ENCODE data around the gene ZNF485.

ZNF485 gene

DNA sequence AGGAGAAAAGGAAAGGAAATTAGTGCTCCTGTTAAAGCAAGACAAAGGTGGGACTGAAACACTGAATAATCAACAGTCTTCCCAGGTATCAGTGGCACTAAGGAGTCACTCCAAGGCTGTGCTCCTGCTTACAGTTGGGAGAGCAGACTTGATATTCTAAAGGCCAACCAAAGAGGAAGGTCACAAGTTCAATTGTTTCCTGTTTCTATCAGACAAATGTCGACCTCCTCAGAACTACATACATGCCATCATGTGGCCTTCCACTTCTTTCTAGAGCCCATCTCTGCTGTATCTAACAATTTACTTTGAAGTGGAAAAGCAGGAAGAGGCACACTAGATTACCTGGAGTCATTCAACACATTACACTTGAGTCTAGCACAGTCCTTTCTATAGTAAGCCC lies 35.3 kb upstream of the ZNF485 start:
- Histone ChIP-seq H3K27me3 (ENCODE audit: insufficient read depth, poor library complexity, severe bottlenecking) (no peaks in the 10 kb centered on the region), H3K27ac (replicated peaks) (no peak overlapping the region), H3K4me3 (replicated peaks; ENCODE audit: insufficient read depth, low read length) (no peak overlapping the region)
- DNase-seq (ENCODE audit: low read depth in 1 of 2, low spot score in 1 of 2): peak in 1 of 2 experiments; percentile 3
- TF ChIP-seq SPI1 (IDR thresholded peaks at IDR 0.05; ENCODE audit: borderline replicate concordance, low read depth): no peak
- TF ChIP-seq, protein P1, sequence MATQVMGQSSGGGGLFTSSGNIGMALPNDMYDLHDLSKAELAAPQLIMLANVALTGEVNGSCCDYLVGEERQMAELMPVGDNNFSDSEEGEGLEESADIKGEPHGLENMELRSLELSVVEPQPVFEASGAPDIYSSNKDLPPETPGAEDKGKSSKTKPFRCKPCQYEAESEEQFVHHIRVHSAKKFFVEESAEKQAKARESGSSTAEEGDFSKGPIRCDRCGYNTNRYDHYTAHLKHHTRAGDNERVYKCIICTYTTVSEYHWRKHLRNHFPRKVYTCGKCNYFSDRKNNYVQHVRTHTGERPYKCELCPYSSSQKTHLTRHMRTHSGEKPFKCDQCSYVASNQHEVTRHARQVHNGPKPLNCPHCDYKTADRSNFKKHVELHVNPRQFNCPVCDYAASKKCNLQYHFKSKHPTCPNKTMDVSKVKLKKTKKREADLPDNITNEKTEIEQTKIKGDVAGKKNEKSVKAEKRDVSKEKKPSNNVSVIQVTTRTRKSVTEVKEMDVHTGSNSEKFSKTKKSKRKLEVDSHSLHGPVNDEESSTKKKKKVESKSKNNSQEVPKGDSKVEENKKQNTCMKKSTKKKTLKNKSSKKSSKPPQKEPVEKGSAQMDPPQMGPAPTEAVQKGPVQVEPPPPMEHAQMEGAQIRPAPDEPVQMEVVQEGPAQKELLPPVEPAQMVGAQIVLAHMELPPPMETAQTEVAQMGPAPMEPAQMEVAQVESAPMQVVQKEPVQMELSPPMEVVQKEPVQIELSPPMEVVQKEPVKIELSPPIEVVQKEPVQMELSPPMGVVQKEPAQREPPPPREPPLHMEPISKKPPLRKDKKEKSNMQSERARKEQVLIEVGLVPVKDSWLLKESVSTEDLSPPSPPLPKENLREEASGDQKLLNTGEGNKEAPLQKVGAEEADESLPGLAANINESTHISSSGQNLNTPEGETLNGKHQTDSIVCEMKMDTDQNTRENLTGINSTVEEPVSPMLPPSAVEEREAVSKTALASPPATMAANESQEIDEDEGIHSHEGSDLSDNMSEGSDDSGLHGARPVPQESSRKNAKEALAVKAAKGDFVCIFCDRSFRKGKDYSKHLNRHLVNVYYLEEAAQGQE (IDR thresholded peaks at IDR 0.05; ENCODE audit: insufficient replicate concordance, low read depth): no peak
- TF ChIP-seq, protein P2, sequence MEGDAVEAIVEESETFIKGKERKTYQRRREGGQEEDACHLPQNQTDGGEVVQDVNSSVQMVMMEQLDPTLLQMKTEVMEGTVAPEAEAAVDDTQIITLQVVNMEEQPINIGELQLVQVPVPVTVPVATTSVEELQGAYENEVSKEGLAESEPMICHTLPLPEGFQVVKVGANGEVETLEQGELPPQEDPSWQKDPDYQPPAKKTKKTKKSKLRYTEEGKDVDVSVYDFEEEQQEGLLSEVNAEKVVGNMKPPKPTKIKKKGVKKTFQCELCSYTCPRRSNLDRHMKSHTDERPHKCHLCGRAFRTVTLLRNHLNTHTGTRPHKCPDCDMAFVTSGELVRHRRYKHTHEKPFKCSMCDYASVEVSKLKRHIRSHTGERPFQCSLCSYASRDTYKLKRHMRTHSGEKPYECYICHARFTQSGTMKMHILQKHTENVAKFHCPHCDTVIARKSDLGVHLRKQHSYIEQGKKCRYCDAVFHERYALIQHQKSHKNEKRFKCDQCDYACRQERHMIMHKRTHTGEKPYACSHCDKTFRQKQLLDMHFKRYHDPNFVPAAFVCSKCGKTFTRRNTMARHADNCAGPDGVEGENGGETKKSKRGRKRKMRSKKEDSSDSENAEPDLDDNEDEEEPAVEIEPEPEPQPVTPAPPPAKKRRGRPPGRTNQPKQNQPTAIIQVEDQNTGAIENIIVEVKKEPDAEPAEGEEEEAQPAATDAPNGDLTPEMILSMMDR (IDR thresholded peaks at IDR 0.05; ENCODE audit: insufficient read depth, low read length): no peak

DNA sequence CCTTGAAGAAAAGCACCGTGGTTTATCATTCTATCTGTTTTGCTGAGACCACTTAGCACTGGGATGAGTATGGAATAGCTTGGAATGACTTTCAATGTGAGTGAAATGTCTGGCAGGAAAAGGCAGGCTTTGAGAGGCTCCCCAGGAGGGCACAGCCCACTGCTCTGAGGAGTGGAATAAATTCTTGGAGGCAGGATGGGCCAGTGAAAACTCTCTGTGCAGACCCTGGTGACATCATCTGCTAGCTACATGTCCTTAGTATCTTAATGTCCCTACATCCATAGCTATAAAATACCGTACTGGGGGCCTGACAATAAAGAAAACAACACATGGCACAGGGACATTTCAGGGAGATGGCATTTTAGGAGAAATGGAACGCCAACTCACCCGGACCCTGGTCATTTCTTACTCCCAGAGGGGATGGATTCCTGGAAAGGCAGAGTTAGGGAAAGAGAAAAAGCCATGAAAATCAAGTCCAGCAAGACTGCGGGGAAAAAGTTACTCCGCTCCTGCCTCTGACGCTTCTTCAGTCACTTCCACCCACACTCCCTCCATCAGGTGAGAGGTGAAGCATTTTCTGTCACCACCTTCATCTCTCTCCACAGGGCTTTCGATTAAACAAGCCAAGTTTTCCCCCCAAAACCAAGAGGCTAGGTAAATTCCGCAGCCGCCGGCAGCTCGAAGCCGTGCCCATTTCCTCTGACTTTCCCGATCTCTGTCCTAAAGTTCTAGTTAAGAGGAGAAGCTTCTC lies 32.8 kb upstream of the ZNF485 start:
- no peak overlapping the region for H3K27ac ChIP-seq (replicated peaks)
- no peak for TF ChIP-seq GABPA (IDR thresholded peaks at IDR 0.05; ENCODE audit: low read depth)
- TF ChIP-seq, protein P2 (IDR thresholded peaks at IDR 0.05; ENCODE audit: insufficient read depth, low read length): no peak
- TF ChIP-seq, protein P1 (IDR thresholded peaks at IDR 0.05; ENCODE audit: insufficient replicate concordance, low read depth): no peak
- no peak for TF ChIP-seq SPI1 (IDR thresholded peaks at IDR 0.05; ENCODE audit: borderline replicate concordance, low read depth)
- no peak for TF ChIP-seq POLR2AphosphoS5 (IDR thresholded peaks at IDR 0.05; ENCODE audit: low read depth)
- DNase-seq (ENCODE audit: low read depth in 1 of 2, low spot score in 1 of 2): no peak
- no peaks in the 10 kb centered on the region for H3K27me3 ChIP-seq (ENCODE audit: insufficient read depth, poor library complexity, severe bottlenecking)
- no peak overlapping the region for H3K4me3 ChIP-seq (replicated peaks; ENCODE audit: insufficient read depth, low read length)

DNA sequence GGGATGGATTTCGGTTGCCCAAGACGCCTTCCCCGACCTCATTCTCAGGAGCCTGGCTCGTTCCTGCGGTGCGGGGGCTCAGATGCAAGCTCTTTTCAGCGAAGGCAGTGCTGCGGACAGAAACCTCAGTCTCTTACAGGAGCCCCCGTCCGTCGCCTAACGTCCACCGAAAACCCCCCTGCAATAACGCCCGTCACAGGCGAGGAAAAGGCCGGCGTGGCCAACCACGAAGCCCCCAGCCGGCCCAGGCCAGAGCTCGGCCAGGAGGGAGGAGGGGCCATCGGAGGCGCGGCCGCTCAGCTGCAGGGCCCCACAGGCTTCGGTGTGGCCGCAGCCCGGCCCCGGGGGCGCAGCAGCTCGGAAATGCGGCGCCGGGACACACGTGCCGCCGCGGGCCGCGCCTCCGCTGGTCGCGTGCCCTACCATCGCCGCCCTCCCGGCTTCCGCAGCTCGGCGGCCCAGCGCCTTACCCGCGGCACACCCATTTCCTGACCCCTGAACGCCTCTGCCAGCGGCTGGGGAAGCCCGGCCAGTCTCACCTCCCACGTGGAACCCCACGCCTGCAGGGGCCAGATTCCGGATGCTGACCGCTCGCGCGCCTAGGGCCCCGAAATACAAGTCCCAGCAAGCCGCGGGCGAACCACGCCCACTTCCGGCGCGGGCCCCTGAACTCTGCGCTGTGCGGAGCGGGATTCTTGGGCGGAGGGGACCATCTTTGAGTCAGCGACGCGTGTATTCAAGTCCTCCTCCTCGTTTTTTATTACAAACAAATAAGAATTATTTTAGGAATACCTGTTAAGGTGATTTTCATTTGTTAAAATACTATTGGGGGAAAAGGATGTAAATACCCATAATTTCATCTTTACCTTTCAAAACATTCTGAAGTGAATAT lies 32.0 kb upstream of the ZNF485 start, which contains the start of gene ZNF239:
TSS of gene ZNF239 (minus strand) at position 616 of the 892 bp plus-strand sequence. CDS start 16,537 bp downstream, outside the sequence.
- H3K27ac ChIP-seq (replicated peaks): no peak within 1 kb of the TSS
- no peaks in the 10 kb centered on the region for H3K27me3 ChIP-seq (ENCODE audit: insufficient read depth, poor library complexity, severe bottlenecking)
- DNase-seq (ENCODE audit: low read depth in 1 of 2, low spot score in 1 of 2): no peak
- no peak within 1 kb of the TSS for H3K4me3 ChIP-seq (replicated peaks; ENCODE audit: insufficient read depth, low read length)
- TF ChIP-seq POLR2AphosphoS5 (IDR thresholded peaks at IDR 0.05; ENCODE audit: low read depth) (no peak), GABPA (IDR thresholded peaks at IDR 0.05; ENCODE audit: low read depth) (no peak), SPI1 (IDR thresholded peaks at IDR 0.05; ENCODE audit: borderline replicate concordance, low read depth) (no peak)
- TF ChIP-seq, protein P1 (IDR thresholded peaks at IDR 0.05; ENCODE audit: insufficient replicate concordance, low read depth): no peak
- TF ChIP-seq, protein P2 (IDR thresholded peaks at IDR 0.05; ENCODE audit: insufficient read depth, low read length): no peak

Measured in HL-60 (cell line).